ENCODE data around the gene CDK19.

Gene CDK19

GRCh38 chr6:110660066-110660655 lies 155.1 kb downstream of the CDK19 start:
- H3K4me3 ChIP-seq (ENCODE audit: extremely low read depth, insufficient read depth, low read length, poor library complexity, severe bottlenecking), result no peak overlapping the region

GRCh38 chr6:110658631-110659211 lies 156.5 kb downstream of the CDK19 start:
- H3K27ac ChIP-seq (ENCODE audit: low read depth, low read length, severe bottlenecking), result no peak overlapping the region
- WGBS, 2 experiments (ENCODE audit: insufficient coverage in 2 of 2), result 100% methylated on average over 1 of the region's 2 CpGs; no CpG with 5 or more reads in 1 of the 2 experiments

More at GRCh38 chr6:110660066-110660655, 155.1 kb downstream of the CDK19 start:
- WGBS, 2 experiments (ENCODE audit: insufficient coverage in 2 of 2), result 94 to 98% methylated on average over 6 to 9 of the region's 9 CpGs
- H3K9me3 ChIP-seq (ENCODE audit: control insufficient read depth, low read length), result no peaks in the 10 kb centered on the region
- no peaks in the 10 kb centered on the region for H3K36me3 ChIP-seq (ENCODE audit: control insufficient read depth, insufficient read depth, low read length)
- H3K27ac ChIP-seq (ENCODE audit: low read depth, low read length, severe bottlenecking), result no peak overlapping the region
- no peaks in the 10 kb centered on the region for H3K4me1 ChIP-seq (ENCODE audit: control insufficient read depth, insufficient read depth, low read length, poor library complexity, severe bottlenecking)

DNA sequence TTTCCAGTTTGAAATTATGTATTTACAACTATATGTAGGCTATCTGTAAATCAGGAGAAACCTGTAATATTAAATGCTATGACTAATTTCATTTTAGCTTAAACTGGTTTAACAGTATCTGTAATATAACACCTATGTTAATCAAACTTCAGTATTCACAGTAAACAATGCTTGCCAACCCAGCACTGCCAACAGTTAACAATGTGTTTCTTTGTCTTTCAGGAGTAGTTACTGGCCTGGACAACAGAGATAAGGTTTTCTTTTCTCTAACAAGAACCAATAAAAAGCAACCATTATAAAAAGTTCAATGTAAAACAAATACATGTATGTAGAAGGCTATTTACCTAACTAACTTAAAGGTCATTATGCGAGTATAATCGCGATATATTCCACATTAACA lies 158.8 kb downstream of the CDK19 start:
- no peaks in the 10 kb centered on the region for H3K9me3 ChIP-seq (ENCODE audit: control insufficient read depth, low read length)
- peak overlapping the region; percentile 30 for H3K27ac ChIP-seq (ENCODE audit: low read depth, low read length, severe bottlenecking)
- H3K36me3 ChIP-seq (ENCODE audit: control insufficient read depth, insufficient read depth, low read length), result no peaks in the 10 kb centered on the region
- H3K4me1 ChIP-seq (ENCODE audit: control insufficient read depth, insufficient read depth, low read length, poor library complexity, severe bottlenecking), result no peaks in the 10 kb centered on the region
- H3K4me3 ChIP-seq (ENCODE audit: extremely low read depth, insufficient read depth, low read length, poor library complexity, severe bottlenecking), result no peak overlapping the region
- no CpG with 5 or more reads among the region's 3 CpGs for WGBS, 2 experiments (ENCODE audit: insufficient coverage in 2 of 2)

More at GRCh38 chr6:110658631-110659211, 156.5 kb downstream of the CDK19 start:
- H3K4me1 ChIP-seq (ENCODE audit: control insufficient read depth, insufficient read depth, low read length, poor library complexity, severe bottlenecking), result no peaks in the 10 kb centered on the region
- no peaks in the 10 kb centered on the region for H3K36me3 ChIP-seq (ENCODE audit: control insufficient read depth, insufficient read depth, low read length)
- H3K9me3 ChIP-seq (ENCODE audit: control insufficient read depth, low read length), result no peaks in the 10 kb centered on the region
- H3K4me3 ChIP-seq (ENCODE audit: extremely low read depth, insufficient read depth, low read length, poor library complexity, severe bottlenecking), result no peak overlapping the region

DNA sequence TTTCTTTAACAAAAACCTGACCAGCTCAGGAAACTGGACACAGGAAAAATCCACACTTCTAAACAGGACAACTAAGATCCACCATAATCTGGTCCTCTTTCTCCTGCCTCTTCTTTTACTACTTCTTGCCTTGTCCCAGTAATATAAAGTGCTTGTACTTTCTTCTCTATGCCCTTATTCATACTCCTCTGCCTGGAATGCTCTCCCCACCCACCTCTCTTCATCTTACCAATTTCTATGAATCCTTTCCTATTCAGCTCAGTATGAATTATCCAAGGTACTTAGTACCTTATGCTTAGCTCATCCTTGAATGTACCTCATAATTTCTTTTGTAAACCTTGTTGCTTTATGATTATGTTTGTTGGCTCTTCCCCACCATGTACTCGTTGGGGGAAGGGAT lies 159.4 kb downstream of the CDK19 start:
- WGBS, 2 experiments (ENCODE audit: insufficient coverage in 2 of 2), result no CpG with 5 or more reads among the region's 1 CpG
- H3K9me3 ChIP-seq (ENCODE audit: control insufficient read depth, low read length), result no peaks in the 10 kb centered on the region
- no peak overlapping the region for H3K27ac ChIP-seq (ENCODE audit: low read depth, low read length, severe bottlenecking)
- no peak overlapping the region for H3K4me3 ChIP-seq (ENCODE audit: extremely low read depth, insufficient read depth, low read length, poor library complexity, severe bottlenecking)
- no peaks in the 10 kb centered on the region for H3K36me3 ChIP-seq (ENCODE audit: control insufficient read depth, insufficient read depth, low read length)
- H3K4me1 ChIP-seq (ENCODE audit: control insufficient read depth, insufficient read depth, low read length, poor library complexity, severe bottlenecking), result no peaks in the 10 kb centered on the region

DNA sequence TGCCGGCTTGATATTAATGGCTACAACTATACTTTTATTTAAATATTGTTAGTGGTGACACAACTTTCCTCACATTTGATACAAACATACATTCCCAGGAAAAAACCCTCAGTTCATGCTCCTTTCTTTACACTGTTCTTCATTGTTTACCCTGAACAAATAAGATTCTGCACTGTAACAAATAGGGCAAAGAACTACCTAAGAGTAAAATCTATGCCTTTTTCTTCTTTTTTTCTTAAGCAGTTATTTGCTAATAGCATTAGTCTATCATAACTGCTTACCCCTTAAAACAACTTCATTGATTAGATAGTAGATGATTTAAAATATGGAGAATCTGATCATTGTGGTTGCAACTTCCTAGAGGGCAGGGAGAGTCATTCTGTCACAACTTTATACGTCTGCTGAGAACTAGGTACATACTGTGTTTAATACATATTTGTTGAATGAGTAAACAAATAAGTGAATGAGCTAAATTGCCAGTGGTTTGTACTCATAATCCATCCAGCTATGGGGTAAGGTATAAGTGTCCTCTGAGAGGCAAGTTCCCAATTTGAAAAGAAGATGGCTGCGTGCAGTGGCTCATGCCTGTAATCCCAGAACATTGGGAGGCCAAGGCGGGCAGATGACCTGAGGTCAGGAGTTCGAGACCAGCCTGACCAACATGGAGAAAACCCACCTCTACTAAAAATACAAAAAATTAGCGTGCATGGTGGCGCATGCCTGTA lies 161.0 kb downstream of the CDK19 start:
- no peaks in the 10 kb centered on the region for H3K36me3 ChIP-seq (ENCODE audit: control insufficient read depth, insufficient read depth, low read length)
- no peak overlapping the region for H3K4me3 ChIP-seq (ENCODE audit: extremely low read depth, insufficient read depth, low read length, poor library complexity, severe bottlenecking)
- no peaks in the 10 kb centered on the region for H3K9me3 ChIP-seq (ENCODE audit: control insufficient read depth, low read length)
- H3K4me1 ChIP-seq (ENCODE audit: control insufficient read depth, insufficient read depth, low read length, poor library complexity, severe bottlenecking), result no peaks in the 10 kb centered on the region
- 82 to 100% methylated on average over 1 to 4 of the region's 7 CpGs for WGBS, 2 experiments (ENCODE audit: insufficient coverage in 2 of 2)
- H3K27ac ChIP-seq (ENCODE audit: low read depth, low read length, severe bottlenecking), result no peak overlapping the region

GRCh38 chr6:110653381-110653780 lies 161.9 kb downstream of the CDK19 start:
- no peaks in the 10 kb centered on the region for H3K4me1 ChIP-seq (ENCODE audit: control insufficient read depth, insufficient read depth, low read length, poor library complexity, severe bottlenecking)
- WGBS, 2 experiments (ENCODE audit: insufficient coverage in 2 of 2), result no CpG with 5 or more reads among the region's 1 CpG
- H3K4me3 ChIP-seq (ENCODE audit: extremely low read depth, insufficient read depth, low read length, poor library complexity, severe bottlenecking), result no peak overlapping the region
- no peak overlapping the region for H3K27ac ChIP-seq (ENCODE audit: low read depth, low read length, severe bottlenecking)
- H3K36me3 ChIP-seq (ENCODE audit: control insufficient read depth, insufficient read depth, low read length), result no peaks in the 10 kb centered on the region
- H3K9me3 ChIP-seq (ENCODE audit: control insufficient read depth, low read length), result no peaks in the 10 kb centered on the region

DNA sequence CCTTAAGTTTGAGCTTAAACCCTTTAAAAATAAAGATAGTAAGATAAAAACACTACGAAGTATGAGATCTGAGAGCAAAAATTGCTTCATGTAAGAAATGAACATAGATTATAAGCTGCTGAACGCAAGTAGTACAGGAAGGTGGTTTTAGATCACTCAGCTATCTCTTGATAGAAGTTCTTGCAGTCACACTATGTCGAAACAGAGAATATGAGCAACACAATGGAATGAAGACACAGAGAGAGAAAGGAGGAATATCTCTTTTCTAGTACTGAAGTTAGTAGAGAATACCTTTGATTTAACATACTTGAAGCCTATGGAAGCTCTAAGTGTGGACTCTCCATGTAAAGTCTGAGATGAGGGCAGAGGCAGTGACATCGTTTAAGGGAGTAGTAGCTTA lies 162.7 kb downstream of the CDK19 start:
- WGBS, 2 experiments (ENCODE audit: insufficient coverage in 2 of 2), result 88 to 100% methylated on average over 2 to 3 of the region's 4 CpGs
- Histone ChIP-seq H3K27ac (ENCODE audit: low read depth, low read length, severe bottlenecking) (no peak overlapping the region), H3K36me3 (ENCODE audit: control insufficient read depth, insufficient read depth, low read length) (no peaks in the 10 kb centered on the region)

GRCh38 chr6:110650755-110651154 lies 164.5 kb downstream of the CDK19 start:
- Histone ChIP-seq H3K36me3 (ENCODE audit: control insufficient read depth, insufficient read depth, low read length) (peaks cover 1% of the 10 kb centered on the region), H3K9me3 (ENCODE audit: control insufficient read depth, low read length) (no peaks in the 10 kb centered on the region), H3K27ac (ENCODE audit: low read depth, low read length, severe bottlenecking) (no peak overlapping the region), H3K4me3 (ENCODE audit: extremely low read depth, insufficient read depth, low read length, poor library complexity, severe bottlenecking) (no peak overlapping the region), H3K4me1 (ENCODE audit: control insufficient read depth, insufficient read depth, low read length, poor library complexity, severe bottlenecking) (no peaks in the 10 kb centered on the region)
- 86 to 94% methylated on average over 2 to 3 of the region's 4 CpGs for WGBS, 2 experiments (ENCODE audit: insufficient coverage in 2 of 2)

More for the DNA sequence above, 162.7 kb downstream of the CDK19 start:
- Histone ChIP-seq H3K4me3 (ENCODE audit: extremely low read depth, insufficient read depth, low read length, poor library complexity, severe bottlenecking) (no peak overlapping the region), H3K4me1 (ENCODE audit: control insufficient read depth, insufficient read depth, low read length, poor library complexity, severe bottlenecking) (no peaks in the 10 kb centered on the region), H3K9me3 (ENCODE audit: control insufficient read depth, low read length) (no peaks in the 10 kb centered on the region)

GRCh38 chr6:110649704-110650103 lies 165.6 kb downstream of the CDK19 start:
- no peak overlapping the region for H3K27ac ChIP-seq (ENCODE audit: low read depth, low read length, severe bottlenecking)
- no peaks in the 10 kb centered on the region for H3K9me3 ChIP-seq (ENCODE audit: control insufficient read depth, low read length)
- no peak overlapping the region for H3K4me3 ChIP-seq (ENCODE audit: extremely low read depth, insufficient read depth, low read length, poor library complexity, severe bottlenecking)
- H3K36me3 ChIP-seq (ENCODE audit: control insufficient read depth, insufficient read depth, low read length), result peaks cover 5% of the 10 kb centered on the region
- no peaks in the 10 kb centered on the region for H3K4me1 ChIP-seq (ENCODE audit: control insufficient read depth, insufficient read depth, low read length, poor library complexity, severe bottlenecking)

GRCh38 chr6:110646951-110647910 lies 168.0 kb downstream of the CDK19 start:
- Histone ChIP-seq H3K4me1 (ENCODE audit: control insufficient read depth, insufficient read depth, low read length, poor library complexity, severe bottlenecking) (no peaks in the 10 kb centered on the region), H3K27ac (ENCODE audit: low read depth, low read length, severe bottlenecking) (no peak overlapping the region), H3K4me3 (ENCODE audit: extremely low read depth, insufficient read depth, low read length, poor library complexity, severe bottlenecking) (no peak overlapping the region), H3K9me3 (ENCODE audit: control insufficient read depth, low read length) (no peaks in the 10 kb centered on the region), H3K36me3 (ENCODE audit: control insufficient read depth, insufficient read depth, low read length) (peaks cover 5% of the 10 kb centered on the region)
- 93 to 95% methylated on average over 14 to 16 of the region's 19 CpGs for WGBS, 2 experiments (ENCODE audit: insufficient coverage in 2 of 2)

Data from mesodermal cell (in vitro differentiated cells).